IMR-90 (cell line): Measurements from ENCODE around the gene EPPIN. TPM values are rescaled to one million over a fixed set of nuclear protein-coding genes. Genes with fewer than 3 reads are reported as not detected.

ENCODE experiments used
- ATAC-seq: fragments of 200-7000 bp; cut with Tn5 transposase; 2 replicates; pipeline ENCODE4 v1.9.1; 2020; ENCODE audit warnings: low read depth, mild to moderate bottlenecking, moderate library complexity
- BruUV-seq: library from RNA; stranded (reverse); fragments of 400-500 nt; replicated peaks from 2 replicates; lab custom pipeline; 2021; lab: Mats Ljungman, UMichigan
- CTCF ChIA-PET: fragments of 300-600 bp; formaldehyde crosslinking; extraction: SDS; loops from one replicate; lab custom pipeline; 2021; ENCODE audit warnings: antibody characterized with exemption; lab: Yijun Ruan, JAX
- POLR2A ChIA-PET: fragments of 300-600 bp; sonication (Branson Sonifier 250); formaldehyde crosslinking; loops from one replicate; lab custom pipeline; 2022; ENCODE audit warnings: antibody characterized with exemption; ENCODE audit not compliant: unreplicated experiment; lab: Charles Lee
- DNase-seq: peaks from one replicate; pipeline ENCODE4 v3.0.0; 2013
- H2AFZ ChIP-seq: replicated peaks from 2 replicates; pipeline ENCODE3; 2013; ENCODE audit warnings: low read length, mild to moderate bottlenecking; ENCODE audit not compliant: poor library complexity
- H2AK5ac ChIP-seq: 2 replicates; pipeline ENCODE4 v1.6.1; 2013; ENCODE audit warnings: low read depth, low read length, inconsistent platforms
- H2AK9ac ChIP-seq: replicated peaks from 2 replicates; pipeline ENCODE3; 2013; ENCODE audit warnings: mild to moderate bottlenecking, low read depth, low read length, moderate library complexity; ENCODE audit not compliant: poor library complexity
- H2BK120ac ChIP-seq: 2 replicates; pipeline ENCODE4 v1.6.1; 2013; ENCODE audit warnings: low read depth, low read length, inconsistent platforms
- H2BK15ac ChIP-seq: 3 replicates; pipeline ENCODE4 v1.6.1; 2013; ENCODE audit warnings: low read depth, low read length, inconsistent platforms
- H2BK20ac ChIP-seq: 2 replicates; pipeline ENCODE4 v1.6.1; 2013; ENCODE audit warnings: low read depth, mild to moderate bottlenecking, inconsistent platforms, low read length, moderate library complexity
- H2BK5ac ChIP-seq: 2 replicates; pipeline ENCODE4 v1.6.1; 2013; ENCODE audit warnings: mild to moderate bottlenecking, low read depth, low read length, inconsistent platforms; ENCODE audit not compliant: poor library complexity, severe bottlenecking
- H3K14ac ChIP-seq: replicated peaks from 2 replicates; pipeline ENCODE4 v1.6.1; 2013; ENCODE audit warnings: low read depth, low read length, inconsistent platforms
- H3K18ac ChIP-seq: 2 replicates; pipeline ENCODE4 v1.6.1; 2013; ENCODE audit warnings: low read depth, low read length, control low read depth
- H3K23ac ChIP-seq: 2 replicates; pipeline ENCODE4 v1.6.1; 2013; ENCODE audit warnings: low read depth, low read length, inconsistent platforms
- H3K27ac ChIP-seq: 2 replicates; pipeline ENCODE4 v1.5.1; 2013; ENCODE audit warnings: mild to moderate bottlenecking, control low read depth, low read length; ENCODE audit not compliant: insufficient read depth
- H3K27me3 ChIP-seq: 2 replicates; pipeline ENCODE4 v1.6.1; 2013; ENCODE audit warnings: low read length; ENCODE audit not compliant: control insufficient read depth, insufficient read depth
- H3K36me3 ChIP-seq: 2 replicates; pipeline ENCODE4 v1.6.1; 2013; ENCODE audit warnings: low read length, mixed read lengths; ENCODE audit not compliant: control insufficient read depth, insufficient read depth
- H3K4ac ChIP-seq: 2 replicates; pipeline ENCODE4 v1.6.1; 2013; ENCODE audit warnings: low read depth, low read length, inconsistent platforms
- H3K4me1 ChIP-seq: 2 replicates; pipeline ENCODE4 v1.6.1; 2013; ENCODE audit warnings: low read length, mixed read lengths; ENCODE audit not compliant: control insufficient read depth, insufficient read depth
- H3K4me2 ChIP-seq: 2 replicates; pipeline ENCODE4 v1.6.1; 2013; ENCODE audit warnings: low read depth, mild to moderate bottlenecking, control low read depth, low read length, moderate library complexity
- H3K4me3 ChIP-seq: 2 replicates; pipeline ENCODE4 v1.5.1; 2013; ENCODE audit warnings: low read depth, mild to moderate bottlenecking, control low read depth, low read length, moderate library complexity; ENCODE audit not compliant: insufficient read depth
- H3K56ac ChIP-seq: 2 replicates; pipeline ENCODE4 v1.6.1; 2013; ENCODE audit warnings: low read length, inconsistent platforms; ENCODE audit not compliant: insufficient read depth; ENCODE audit errors: extremely low read depth
- H3K79me1 ChIP-seq, 2 experiments: 2 replicates each; pipeline ENCODE4 v1.6.1; 2013; ENCODE audit warnings: low read length in 2 of 2, inconsistent platforms in 1 of 2, low read depth in 1 of 2
- H3K9ac ChIP-seq: 2 replicates; pipeline ENCODE4 v1.6.1; 2013; ENCODE audit warnings: low read depth, low read length, control low read depth
- H3K9me1 ChIP-seq: 2 replicates; pipeline ENCODE4 v1.6.1; 2013; ENCODE audit warnings: low read length, inconsistent platforms; ENCODE audit not compliant: insufficient read depth
- H3K9me3 ChIP-seq: 2 replicates; pipeline ENCODE4 v1.6.1; 2013; ENCODE audit warnings: low read length; ENCODE audit not compliant: control insufficient read depth, insufficient read depth
- H4K20me1 ChIP-seq: 2 replicates; pipeline ENCODE4 v1.6.1; 2013; ENCODE audit warnings: low read length, inconsistent platforms; ENCODE audit not compliant: insufficient read depth
- H4K5ac ChIP-seq: 2 replicates; pipeline ENCODE4 v1.6.1; 2013; ENCODE audit warnings: mild to moderate bottlenecking, low read depth, low read length, control low read depth
- H4K8ac ChIP-seq, 2 experiments: 2 replicates each; pipeline ENCODE4 v1.6.1; 2013; ENCODE audit warnings: low read depth in 2 of 2, low read length in 2 of 2, control low read depth in 1 of 2, inconsistent platforms in 1 of 2
- H4K91ac ChIP-seq: 2 replicates; pipeline ENCODE4 v1.6.1; 2013; ENCODE audit warnings: low read depth, low read length, inconsistent platforms; ENCODE audit not compliant: insufficient read depth
- BHLHE40 ChIP-seq: fragments of 150-350 bp; IDR thresholded peaks from 2 replicates; pipeline ENCODE4 v1.6.1; 2016; ENCODE audit warnings: mild to moderate bottlenecking, low read depth, low read length
- CEBPB ChIP-seq: IDR thresholded peaks from 2 replicates; pipeline ENCODE4 v1.6.1; 2012; ENCODE audit warnings: low read depth, low read length, improper control_type of control experiment
- CHD1 ChIP-seq: IDR thresholded peaks from 2 replicates; pipeline ENCODE4 v1.6.1; 2012; ENCODE audit warnings: low read depth, low read length, improper control_type of control experiment
- CTCF ChIP-seq: conservative IDR thresholded peaks from 2 replicates; pipeline ENCODE4 v1.5.1; 2012; ENCODE audit warnings: mild to moderate bottlenecking, low read depth, low read length, improper control_type of control experiment
- FOS ChIP-seq: fragments of 150-350 bp; IDR thresholded peaks from 2 replicates; pipeline ENCODE4 v1.6.1; 2016; ENCODE audit warnings: low read depth, low read length
- MAFK ChIP-seq: IDR thresholded peaks from 2 replicates; pipeline ENCODE4 v1.6.1; 2012; ENCODE audit warnings: low read depth, low read length, improper control_type of control experiment
- MAZ ChIP-seq: IDR thresholded peaks from 2 replicates; pipeline ENCODE4 v1.6.1; 2012; ENCODE audit warnings: low read depth, mild to moderate bottlenecking, low read length, improper control_type of control experiment, moderate library complexity, borderline replicate concordance
- MXI1 ChIP-seq: IDR thresholded peaks from 2 replicates; pipeline ENCODE4 v1.6.1; 2012; ENCODE audit warnings: low read depth, mild to moderate bottlenecking, low read length, moderate library complexity, borderline replicate concordance
- NFE2L2 ChIP-seq: fragments of 150-350 bp; IDR thresholded peaks from 2 replicates; pipeline ENCODE4 v1.6.1; 2016; ENCODE audit warnings: low read depth, mild to moderate bottlenecking, low read length
- RAD21 ChIP-seq: IDR thresholded peaks from 2 replicates; pipeline ENCODE4 v1.6.1; 2012; ENCODE audit warnings: low read length, improper control_type of control experiment
- RCOR1 ChIP-seq: IDR thresholded peaks from 2 replicates; pipeline ENCODE4 v1.6.1; 2012; ENCODE audit warnings: mild to moderate bottlenecking, low read length, improper control_type of control experiment; ENCODE audit not compliant: insufficient replicate concordance
- RFX5 ChIP-seq: IDR thresholded peaks from 2 replicates; pipeline ENCODE4 v1.8.0; 2012; ENCODE audit warnings: low read depth, mild to moderate bottlenecking, low read length, moderate library complexity
- SMC3 ChIP-seq: fragments of 150-350 bp; IDR thresholded peaks from 2 replicates; pipeline ENCODE4 v1.6.1; 2016; ENCODE audit warnings: low read depth, mild to moderate bottlenecking, antibody characterized with exemption, low read length, moderate library complexity
- WGBS, 2 experiments: methylation state at CpG; one replicate each; pipeline versions ENCODE4 v1.1.5 to v1.1.7; 2013; ENCODE audit warnings: missing lambda C conversion rate in 2 of 2; ENCODE audit not compliant: insufficient read length in 1 of 2; ENCODE audit errors: extremely low coverage in 2 of 2; 5-methylcytosine and 5-hydroxymethylcytosine counted together
- dilution Hi-C: fragments of 300-500 bp; cut with HindIII; formaldehyde crosslinking; loops from one replicate; pipeline ENCODE4 v1.14.3; 2018; ENCODE audit warnings: low sequenced_read_pairs; ENCODE audit not compliant: unreplicated experiment
- in situ Hi-C: fragments of 300-500 bp; cut with MboI; formaldehyde crosslinking; loops from 3 replicates; pipeline ENCODE4 v1.14.3; 2019; ENCODE audit warnings: low sequenced_read_pairs, inconsistent platforms, mixed read lengths
- intact Hi-C: fragments of 100-400 bp; cut with micrococcal nuclease; formaldehyde crosslinking; loops from 2 replicates; pipeline ENCODE4 v1.10.0; 2022
- polyA plus RNA-seq, 3 experiments: library from polyadenylated mRNA; depleted of rRNA; stranded (reverse); fragments of >200 nt; gene quantifications; 2 replicates each; pipeline ENCODE4 v1.2.3, GENCODE V29; 2012; ENCODE audit warnings: low replicate concordance in 1 of 3
- total RNA-seq: library from RNA; depleted of rRNA; stranded (reverse); fragments of >200 nt; gene quantifications from 2 replicates; pipeline ENCODE4 v1.2.3, GENCODE V29; 2012
- TF ChIP-seq, protein P1 (sequence below): fragments of 150-350 bp; IDR thresholded peaks from 2 replicates; pipeline ENCODE4 v1.6.1; 2017; ENCODE audit warnings: mild to moderate bottlenecking, antibody characterized with exemption, low read length, low read depth

EPPIN gene
- total and polyA plus RNA-seq, 2 of the 4 experiments (the other 2 are of a cell fraction), result not detected

GRCh38 chr20:45509091-45509490 lies 38.1 kb downstream of the EPPIN start:
- no peaks in the 10 kb centered on the region for H4K20me1 ChIP-seq

More at GRCh38 chr20:45509091-45509490, 38.1 kb downstream of the EPPIN start:
- Histone ChIP-seq H4K8ac (no peak overlapping the region), H2AK9ac (no peak overlapping the region), H3K4me2 (no peak overlapping the region), H3K36me3 (no peaks in the 10 kb centered on the region), H2BK15ac (no peak overlapping the region), H3K23ac (no peak overlapping the region), H3K14ac (no peak overlapping the region), H2BK120ac (no peak overlapping the region), H3K18ac (no peak overlapping the region), H2BK20ac (no peak overlapping the region), H3K56ac (no peak overlapping the region), H3K79me1 (no peaks in the 10 kb centered on the region), H4K5ac (no peak overlapping the region), H4K91ac (no peak overlapping the region), H3K9ac (no peak overlapping the region), H2BK5ac (no peak overlapping the region), H3K9me1 (no peaks in the 10 kb centered on the region), H2AFZ (no peak overlapping the region), H3K27me3 (peaks cover 2% of the 10 kb centered on the region), H3K4me1 (no peaks in the 10 kb centered on the region), H2AK5ac (no peak overlapping the region), H3K4ac (no peak overlapping the region), H3K9me3 (no peaks in the 10 kb centered on the region), H3K4me3 (no peak overlapping the region), H3K27ac (no peak overlapping the region)
- intact Hi-C loops (no loop called here), in situ Hi-C loops (no loop called here), dilution Hi-C loops (no loop called here)
- ChIA-PET CTCF (no interaction called here), POLR2A (no interaction called here)
- DNase-seq, result no peak
- no peak for ATAC-seq
- TF ChIP-seq NFE2L2 (no peak), BHLHE40 (no peak), MAZ (no peak), MAFK (no peak), CTCF (no peak), SMC3 (no peak), CHD1 (no peak), FOS (no peak), RAD21 (no peak), CEBPB (no peak), RCOR1 (no peak), MXI1 (no peak), RFX5 (no peak)
- TF ChIP-seq, protein P1, sequence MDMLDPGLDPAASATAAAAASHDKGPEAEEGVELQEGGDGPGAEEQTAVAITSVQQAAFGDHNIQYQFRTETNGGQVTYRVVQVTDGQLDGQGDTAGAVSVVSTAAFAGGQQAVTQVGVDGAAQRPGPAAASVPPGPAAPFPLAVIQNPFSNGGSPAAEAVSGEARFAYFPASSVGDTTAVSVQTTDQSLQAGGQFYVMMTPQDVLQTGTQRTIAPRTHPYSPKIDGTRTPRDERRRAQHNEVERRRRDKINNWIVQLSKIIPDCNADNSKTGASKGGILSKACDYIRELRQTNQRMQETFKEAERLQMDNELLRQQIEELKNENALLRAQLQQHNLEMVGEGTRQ, result no peak
- no CpG with 5 or more reads among the region's 4 CpGs for WGBS, 2 experiments
- no TSS peak for BruUV-seq
